Activated T-helper 9 cell treated with anti-CD3 and anti-CD28 coated beads, Interleukin-2, amount 50 U/mL, for 16 hours (primary cell): ENCODE data around the gene RHBDF2.
A peak's percentile ranks its signal among the peaks of the same experiment; 100 is the strongest.
"Not testable (repeated sequence)": the region's sequence is repeated elsewhere in the genome, so short reads cannot be mapped to it uniquely, and the experiment has no call there.

Experiments
- DNase-seq: peaks from one replicate; pipeline ENCODE4 v3.0.0-alpha.2; 2020; ENCODE audit warnings: low read depth

The RHBDF2 gene

GRCh38 chr17:76524598-76525512 lies 23.6 kb upstream of the RHBDF2 start:
- no peak for DNase-seq

DNA sequence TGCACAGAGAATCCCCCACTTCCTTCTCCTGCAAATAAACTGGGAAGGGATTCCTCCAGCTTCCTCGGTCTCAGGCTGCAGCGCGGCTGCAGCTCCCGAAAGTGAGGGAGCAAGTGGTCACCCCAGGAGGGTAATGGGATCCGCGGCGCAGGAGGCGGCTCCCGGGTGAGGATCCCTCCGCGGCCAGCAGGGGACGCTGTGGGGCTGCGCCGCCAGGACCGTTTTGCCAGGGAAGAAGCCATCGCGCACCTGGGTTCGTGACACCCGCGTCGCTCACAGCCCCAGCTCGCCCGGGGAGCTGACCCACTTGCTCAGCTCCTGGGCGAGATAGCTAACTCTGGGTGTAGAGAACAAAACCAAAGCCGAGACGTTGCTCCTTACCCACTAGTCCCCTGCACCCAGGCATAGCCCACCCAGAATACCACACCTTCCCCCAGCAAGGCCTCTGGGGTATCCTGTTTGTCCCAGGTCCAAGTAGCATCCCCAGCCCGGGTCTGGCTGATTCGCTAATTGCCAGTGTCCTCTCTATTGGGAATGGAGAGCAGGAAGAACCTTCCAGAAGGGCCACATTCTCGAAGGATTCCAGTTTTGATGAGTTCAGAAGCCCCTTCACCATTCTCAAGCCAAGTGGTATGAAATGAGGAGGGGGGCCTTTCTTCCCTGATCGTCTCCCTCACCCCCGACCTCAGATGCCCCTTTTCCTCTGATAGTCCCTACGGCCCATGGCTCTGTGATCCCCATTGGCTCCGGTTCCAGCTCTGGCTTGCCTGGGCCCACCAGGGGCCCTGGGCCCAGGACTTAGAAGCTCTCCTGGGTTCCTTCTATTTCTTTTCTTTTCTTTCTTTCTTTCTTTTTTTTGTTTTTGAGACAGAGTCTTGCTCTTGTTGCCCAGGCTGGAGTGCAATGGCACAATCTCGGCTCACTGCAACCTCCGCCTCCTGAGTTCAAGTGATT lies 22.1 kb upstream of the RHBDF2 start:
- DNase-seq = peak; percentile 75

DNA sequence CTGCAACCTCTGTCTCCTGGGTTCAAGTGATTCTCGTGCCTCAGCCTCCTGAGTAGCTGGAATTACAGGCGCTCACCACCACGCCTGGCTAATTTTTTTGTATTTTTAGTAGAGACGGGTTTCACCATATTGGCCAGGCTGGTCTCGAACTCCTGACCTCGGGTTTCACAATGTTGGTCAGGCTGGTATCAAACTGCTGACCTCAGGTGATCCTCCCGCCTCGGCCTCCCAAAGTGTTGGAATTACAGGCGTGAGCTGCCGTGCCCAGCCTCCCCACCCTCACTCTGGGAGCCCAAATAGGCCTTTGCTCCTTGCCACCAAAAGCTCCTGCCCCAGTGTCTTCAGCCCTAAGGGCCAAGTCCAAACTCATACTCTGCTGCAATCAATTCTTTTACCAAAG lies 20.5 kb upstream of the RHBDF2 start:
- DNase-seq = not testable (repeated sequence)

DNA sequence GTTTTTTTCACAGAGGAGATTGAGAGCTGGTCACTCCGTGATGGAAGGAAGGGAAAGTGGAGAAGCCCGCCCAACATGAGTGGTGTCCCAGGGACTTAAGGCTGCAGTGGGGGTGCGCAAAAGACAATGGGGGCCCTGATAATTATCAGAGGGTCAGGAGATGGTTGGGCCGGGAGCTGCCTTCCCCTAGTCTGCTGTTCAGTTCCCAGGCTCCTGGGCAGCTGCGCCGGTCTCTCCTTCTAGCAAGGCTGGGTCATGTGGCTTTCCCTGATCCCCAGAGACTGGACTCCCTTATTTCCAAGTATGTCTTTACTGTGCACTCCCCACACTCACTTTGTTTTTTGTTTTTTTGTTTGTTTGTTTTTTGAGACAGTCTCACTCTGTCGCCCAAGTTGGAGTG lies 20.0 kb upstream of the RHBDF2 start:
- no peak for DNase-seq

GRCh38 chr17:76519048-76519966 lies 18.1 kb upstream of the RHBDF2 start:
- DNase-seq = no peak

GRCh38 chr17:76517638-76518038 lies 16.4 kb upstream of the RHBDF2 start:
- no peak for DNase-seq

DNA sequence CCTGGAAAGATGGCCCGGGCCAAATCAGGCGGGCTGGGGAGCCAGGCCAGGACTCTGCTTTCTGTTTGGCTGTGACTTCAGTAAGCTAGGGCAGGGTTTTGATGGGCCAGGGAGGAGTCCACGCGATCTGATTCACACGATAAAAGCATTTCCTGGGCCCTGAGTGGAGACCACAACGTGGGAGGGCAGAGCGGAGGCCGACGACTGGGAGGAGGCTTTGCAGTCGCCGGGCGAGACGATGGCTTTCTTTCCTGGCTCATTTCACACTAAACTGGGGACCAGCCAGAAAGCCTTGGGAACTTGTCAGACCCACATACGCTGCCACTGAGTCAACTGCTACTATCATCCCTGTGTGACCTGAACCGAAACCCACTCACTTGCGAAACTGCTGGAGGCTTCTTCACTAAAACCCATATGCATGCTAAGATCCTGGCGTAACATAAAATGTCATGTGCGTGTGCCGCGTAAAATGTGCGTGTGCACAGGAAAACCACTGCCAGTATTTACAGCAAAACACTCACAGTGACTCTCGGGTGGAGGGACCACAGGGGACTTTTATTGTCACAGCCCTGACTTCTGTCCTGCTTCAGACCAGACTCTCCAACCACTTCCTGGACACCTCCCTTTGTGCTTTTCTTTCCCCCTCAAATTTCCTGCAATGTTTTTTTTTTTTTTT lies 14.2 kb upstream of the RHBDF2 start:
- peak; percentile 72 for DNase-seq

DNA sequence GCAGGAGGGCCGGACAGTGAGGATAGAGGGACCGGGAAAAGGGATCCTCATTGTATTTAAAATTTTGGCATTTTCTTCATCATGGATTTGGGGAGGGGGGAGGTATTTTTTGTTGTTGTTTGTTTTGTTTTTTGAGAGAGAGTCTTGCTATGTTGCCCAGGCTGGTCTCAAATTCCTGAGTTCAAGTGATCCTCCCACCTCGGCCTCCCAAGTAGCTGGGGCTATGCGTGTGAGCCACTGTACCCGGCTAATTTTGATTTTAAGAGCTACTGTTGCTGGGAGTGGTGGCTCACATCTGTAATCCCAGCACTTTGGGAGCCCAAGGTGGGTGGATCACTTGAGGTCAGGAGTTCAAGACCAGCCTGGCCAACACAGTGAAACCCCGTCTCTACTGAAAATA lies 13.1 kb upstream of the RHBDF2 start:
- not testable (repeated sequence) for DNase-seq

DNA sequence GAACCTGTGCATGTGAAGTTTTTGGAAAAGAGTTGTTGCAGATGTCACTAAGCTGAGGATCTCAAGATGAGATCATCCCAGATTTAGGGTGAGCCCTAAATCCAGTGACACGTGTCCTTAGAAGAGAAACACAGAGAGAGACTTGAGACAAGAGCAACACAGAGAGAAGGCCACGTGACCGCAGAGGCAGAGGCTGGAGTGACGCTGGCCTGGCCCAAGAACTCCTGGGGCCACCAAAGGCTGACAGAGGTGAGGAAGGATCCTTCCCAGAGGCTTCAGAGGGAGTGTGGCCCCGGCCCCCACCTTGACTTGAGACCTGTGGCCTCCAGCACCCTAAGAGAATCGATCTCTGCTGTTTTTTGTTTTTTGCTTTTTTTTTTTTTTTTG lies 12.1 kb upstream of the RHBDF2 start:
- DNase-seq = no peak

- DNase-seq = no peak
Observed at GRCh38 chr17:76512366-76513305, 11.4 kb upstream of the RHBDF2 start.

- no peak for DNase-seq
Observed at GRCh38 chr17:76511668-76512365, 10.6 kb upstream of the RHBDF2 start.

DNA sequence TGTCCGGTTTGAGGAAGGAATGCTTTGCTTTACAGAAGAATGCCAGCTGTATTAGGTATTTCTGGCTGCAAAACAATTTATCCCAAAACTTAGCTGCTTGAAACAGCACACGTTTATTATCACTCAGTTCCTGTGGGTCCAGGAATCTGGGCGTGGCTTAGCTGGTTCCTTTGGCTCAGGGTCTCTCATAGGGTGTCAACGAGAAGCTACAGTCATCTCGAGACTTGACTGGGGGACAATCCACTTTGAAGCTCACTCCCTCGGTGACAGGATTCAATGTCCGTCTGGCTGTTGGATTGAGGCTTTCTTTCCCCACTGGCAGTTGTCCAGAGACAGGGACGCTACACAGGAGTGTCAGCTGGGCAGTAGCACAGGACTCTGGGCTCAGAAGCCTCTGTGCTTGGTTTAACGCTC lies 9.6 kb upstream of the RHBDF2 start:
- DNase-seq = no peak

GRCh38 chr17:76508472-76509063 lies 7.3 kb upstream of the RHBDF2 start:
- DNase-seq = not testable (repeated sequence)

GRCh38 chr17:76506408-76507345 lies 5.5 kb upstream of the RHBDF2 start:
- DNase-seq = peak; percentile 81

DNA sequence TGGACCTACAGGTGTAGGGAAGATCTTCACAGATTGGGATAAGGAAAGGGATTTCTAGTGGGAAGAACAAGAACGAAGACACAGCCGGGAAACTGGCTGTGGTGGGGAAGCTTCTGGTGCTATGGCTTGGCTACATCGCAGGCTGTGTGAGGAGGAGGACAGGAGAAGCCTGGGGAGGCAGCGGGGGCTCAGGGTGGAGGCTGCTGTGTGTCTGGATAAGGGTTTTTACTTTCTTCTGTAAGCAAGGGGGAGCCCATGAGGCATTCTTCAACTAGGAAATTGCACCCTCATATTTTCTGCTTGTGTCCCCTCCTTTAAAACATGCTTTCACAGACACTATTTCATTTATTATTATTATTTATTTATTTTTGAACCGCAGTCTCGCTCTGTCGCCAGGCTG lies 2.9 kb upstream of the RHBDF2 start:
- DNase-seq = no peak

DNA sequence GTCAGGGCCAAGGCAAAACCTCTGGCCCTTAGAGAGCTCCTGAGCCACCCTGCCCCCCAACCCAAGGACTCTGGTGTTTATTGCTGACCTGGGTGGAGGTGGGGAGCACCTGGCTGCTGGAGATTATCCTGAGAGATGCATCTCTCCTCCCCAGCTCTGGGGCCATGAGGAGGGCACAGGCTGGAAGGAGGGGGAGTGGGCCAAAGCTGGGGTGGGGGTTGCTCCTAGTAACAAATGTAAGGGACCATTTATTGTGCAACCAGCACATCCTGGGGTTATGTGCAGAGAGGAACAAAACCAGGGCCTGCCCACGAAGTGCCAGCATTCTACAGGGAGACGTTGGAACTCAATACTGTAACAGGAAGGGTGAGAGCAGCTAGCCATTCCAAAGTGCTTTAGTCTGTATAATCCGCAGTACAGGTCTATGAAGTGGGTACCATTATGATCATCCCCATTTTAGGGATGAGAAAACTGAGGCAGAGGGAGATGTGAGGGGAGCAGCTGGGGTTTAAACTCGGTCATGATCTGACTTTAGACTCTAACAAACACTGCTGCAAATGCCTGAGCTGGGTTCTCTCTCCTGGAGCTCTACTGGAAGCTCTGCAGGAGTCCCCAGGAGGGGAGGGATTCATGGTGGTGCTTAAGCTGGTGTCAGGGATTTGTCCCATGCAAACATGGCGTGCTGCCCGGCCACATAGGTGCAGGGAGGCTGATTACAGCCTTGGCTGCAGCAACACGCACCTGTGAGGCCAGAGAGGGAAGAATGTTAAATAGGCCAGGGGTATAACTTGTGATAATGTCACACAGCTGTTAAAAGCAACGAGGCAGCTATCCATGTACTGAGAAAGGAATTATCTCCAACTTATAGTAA lies 1.4 kb upstream of the RHBDF2 start:
- no peak for DNase-seq

GRCh38 chr17:76501827-76502307 lies 644 bp upstream of the RHBDF2 start:
- no peak for DNase-seq
